Measurements from ENCODE around the gene CGNL1.

Gene CGNL1

GRCh38 chr15:57373882-57374276, 2.4 kb upstream of the CGNL1 start:
- Histone ChIP-seq H3K4me1 (ENCODE audit: control extremely low read depth in 1 of 4, control insufficient read depth in 4 of 4, insufficient read depth in 4 of 4, low read length in 3 of 4) (peaks cover 0 to 13% (median 10%) of the 10 kb centered on the region in 4 experiments), H3K9me3 (ENCODE audit: control extremely low read depth in 1 of 5, control insufficient read depth in 4 of 5, insufficient read depth in 2 of 5, low read depth in 1 of 5, low read length in 4 of 5) (no peaks in the 10 kb centered on the region), H3K27me3 (replicated peaks in 2 of 5; ENCODE audit: control insufficient read depth in 4 of 5, insufficient read depth in 5 of 5, low read length in 4 of 5) (peaks cover 6 to 53% (median 31%) of the 10 kb centered on the region in 5 experiments), H3K4me3 (ENCODE audit: control insufficient read depth in 1 of 7, extremely low read depth in 1 of 7, insufficient read depth in 4 of 7, low read depth in 2 of 7, low read length in 6 of 7) (no peak overlapping the region), H3K36me3 (ENCODE audit: control insufficient read depth in 4 of 4, insufficient read depth in 4 of 4, low read length in 3 of 4) (no peaks in the 10 kb centered on the region), H3K27ac (ENCODE audit: insufficient read depth in 1 of 2, low read depth in 1 of 2, low read length in 2 of 2, poor library complexity in 1 of 2, severe bottlenecking in 2 of 2) (no peak overlapping the region)
- no peak for DNase-seq
- 100% methylated on average over 1 of the region's 1 CpG for WGBS (ENCODE audit: insufficient coverage)
- ChIA-PET CTCF (no interaction called here), POLR2A (no interaction called here)

GRCh38 chr15:57376696-57377477, 582 bp downstream of the CGNL1 start:
- WGBS (ENCODE audit: insufficient coverage), result 13% methylated on average over 42 of the region's 48 CpGs
- peak overlapping the region in 6 of 7 experiments; percentile 32 to 73 (median 62) for H3K4me3 ChIP-seq (ENCODE audit: control insufficient read depth in 1 of 7, extremely low read depth in 1 of 7, insufficient read depth in 4 of 7, low read depth in 2 of 7, low read length in 6 of 7)
- H3K9me3 ChIP-seq (ENCODE audit: control extremely low read depth in 1 of 5, control insufficient read depth in 4 of 5, insufficient read depth in 2 of 5, low read depth in 1 of 5, low read length in 4 of 5), result no peaks in the 10 kb centered on the region
- DNase-seq, result peak in 2 of 3 donors; percentile 11 to 17
- H3K4me1 ChIP-seq (ENCODE audit: control extremely low read depth in 1 of 4, control insufficient read depth in 4 of 4, insufficient read depth in 4 of 4, low read length in 3 of 4), result peaks cover 0 to 13% (median 10%) of the 10 kb centered on the region in 4 experiments
- H3K36me3 ChIP-seq (ENCODE audit: control insufficient read depth in 4 of 4, insufficient read depth in 4 of 4, low read length in 3 of 4), result no peaks in the 10 kb centered on the region
- ChIA-PET POLR2A (no interaction called here), CTCF (interaction anchor here (1.6 kb wide), 1 partner anchor 14 kb away, joined by 4 read pairs; no protein-coding TSS in a partner anchor)
- peaks cover 6 to 55% (median 33%) of the 10 kb centered on the region in 5 experiments for H3K27me3 ChIP-seq (replicated peaks in 2 of 5; ENCODE audit: control insufficient read depth in 4 of 5, insufficient read depth in 5 of 5, low read length in 4 of 5)
- no peak overlapping the region for H3K27ac ChIP-seq (ENCODE audit: insufficient read depth in 1 of 2, low read depth in 1 of 2, low read length in 2 of 2, poor library complexity in 1 of 2, severe bottlenecking in 2 of 2)

- DNase-seq, result no peak
- ChIA-PET POLR2A (no interaction called here), CTCF (interaction anchor here (1.6 kb wide), 1 partner anchor 15 kb away, joined by 4 read pairs; no protein-coding TSS in a partner anchor)
- Histone ChIP-seq H3K4me1 (ENCODE audit: control extremely low read depth in 1 of 4, control insufficient read depth in 4 of 4, insufficient read depth in 4 of 4, low read length in 3 of 4) (peaks cover 0 to 13% (median 10%) of the 10 kb centered on the region in 4 experiments), H3K4me3 (ENCODE audit: control insufficient read depth in 1 of 7, extremely low read depth in 1 of 7, insufficient read depth in 4 of 7, low read depth in 2 of 7, low read length in 6 of 7) (no peak overlapping the region), H3K27me3 (replicated peaks in 2 of 5; ENCODE audit: control insufficient read depth in 4 of 5, insufficient read depth in 5 of 5, low read length in 4 of 5) (peaks cover 6 to 55% (median 33%) of the 10 kb centered on the region in 5 experiments), H3K9me3 (ENCODE audit: control extremely low read depth in 1 of 5, control insufficient read depth in 4 of 5, insufficient read depth in 2 of 5, low read depth in 1 of 5, low read length in 4 of 5) (no peaks in the 10 kb centered on the region), H3K36me3 (ENCODE audit: control insufficient read depth in 4 of 4, insufficient read depth in 4 of 4, low read length in 3 of 4) (no peaks in the 10 kb centered on the region), H3K27ac (ENCODE audit: insufficient read depth in 1 of 2, low read depth in 1 of 2, low read length in 2 of 2, poor library complexity in 1 of 2, severe bottlenecking in 2 of 2) (no peak overlapping the region)
- 90% methylated on average over 4 of the region's 4 CpGs for WGBS (ENCODE audit: insufficient coverage)
Measured at GRCh38 chr15:57377478-57377847, 1.2 kb downstream of the CGNL1 start.

- Histone ChIP-seq H3K27ac (ENCODE audit: insufficient read depth in 1 of 2, low read depth in 1 of 2, low read length in 2 of 2, poor library complexity in 1 of 2, severe bottlenecking in 2 of 2) (no peak overlapping the region), H3K36me3 (ENCODE audit: control insufficient read depth in 4 of 4, insufficient read depth in 4 of 4, low read length in 3 of 4) (no peaks in the 10 kb centered on the region), H3K4me1 (ENCODE audit: control extremely low read depth in 1 of 4, control insufficient read depth in 4 of 4, insufficient read depth in 4 of 4, low read length in 3 of 4) (peaks cover 0 to 13% (median 10%) of the 10 kb centered on the region in 4 experiments), H3K9me3 (ENCODE audit: control extremely low read depth in 1 of 5, control insufficient read depth in 4 of 5, insufficient read depth in 2 of 5, low read depth in 1 of 5, low read length in 4 of 5) (no peaks in the 10 kb centered on the region), H3K4me3 (ENCODE audit: control insufficient read depth in 1 of 7, extremely low read depth in 1 of 7, insufficient read depth in 4 of 7, low read depth in 2 of 7, low read length in 6 of 7) (no peak overlapping the region), H3K27me3 (replicated peaks in 2 of 5; ENCODE audit: control insufficient read depth in 4 of 5, insufficient read depth in 5 of 5, low read length in 4 of 5) (peaks cover 6 to 41% (median 33%) of the 10 kb centered on the region in 5 experiments)
- ChIA-PET POLR2A (no interaction called here), CTCF (no interaction called here)
- no peak for DNase-seq
- WGBS (ENCODE audit: insufficient coverage), result no CpG with 5 or more reads among the region's 3 CpGs
Measured at GRCh38 chr15:57379487-57379886, 3.2 kb downstream of the CGNL1 start.

GRCh38 chr15:57380854-57381253, 4.5 kb downstream of the CGNL1 start:
- no peak overlapping the region for H3K4me3 ChIP-seq (ENCODE audit: control insufficient read depth in 1 of 7, extremely low read depth in 1 of 7, insufficient read depth in 4 of 7, low read depth in 2 of 7, low read length in 6 of 7)
- no peak overlapping the region for H3K27ac ChIP-seq (ENCODE audit: insufficient read depth in 1 of 2, low read depth in 1 of 2, low read length in 2 of 2, poor library complexity in 1 of 2, severe bottlenecking in 2 of 2)
- H3K9me3 ChIP-seq (ENCODE audit: control extremely low read depth in 1 of 5, control insufficient read depth in 4 of 5, insufficient read depth in 2 of 5, low read depth in 1 of 5, low read length in 4 of 5), result no peaks in the 10 kb centered on the region
- POLR2A ChIA-PET, result interaction anchor here (0.5 kb wide), 1 partner anchor 60 kb away, joined by 3 read pairs; no protein-coding TSS in a partner anchor
- peaks cover 0 to 13% (median 10%) of the 10 kb centered on the region in 4 experiments for H3K4me1 ChIP-seq (ENCODE audit: control extremely low read depth in 1 of 4, control insufficient read depth in 4 of 4, insufficient read depth in 4 of 4, low read length in 3 of 4)
- no peak for DNase-seq
- CTCF ChIA-PET, result interaction anchor here (1.4 to 2.1 kb wide), 2 partner anchors 8 to 25 kb away, joined by 3 to 5 read pairs; no protein-coding TSS in a partner anchor
- H3K27me3 ChIP-seq (replicated peaks in 2 of 5; ENCODE audit: control insufficient read depth in 4 of 5, insufficient read depth in 5 of 5, low read length in 4 of 5), result peaks cover 3 to 28% (median 23%) of the 10 kb centered on the region in 5 experiments
- no peaks in the 10 kb centered on the region for H3K36me3 ChIP-seq (ENCODE audit: control insufficient read depth in 4 of 4, insufficient read depth in 4 of 4, low read length in 3 of 4)
- WGBS (ENCODE audit: insufficient coverage), result 93% methylated on average over 1 of the region's 2 CpGs

GRCh38 chr15:57382215-57382614, 5.9 kb downstream of the CGNL1 start:
- ChIA-PET POLR2A (no interaction called here), CTCF (interaction anchor here (2.1 kb wide), 1 partner anchor 10 kb away, joined by 5 read pairs; no protein-coding TSS in a partner anchor)
- DNase-seq, result no peak
- Histone ChIP-seq H3K4me1 (ENCODE audit: control extremely low read depth in 1 of 4, control insufficient read depth in 4 of 4, insufficient read depth in 4 of 4, low read length in 3 of 4) (peaks cover 0 to under 1% (median 0%) of the 10 kb centered on the region in 4 experiments), H3K27me3 (replicated peaks in 2 of 5; ENCODE audit: control insufficient read depth in 4 of 5, insufficient read depth in 5 of 5, low read length in 4 of 5) (peaks cover 3 to 16% (median 14%) of the 10 kb centered on the region in 5 experiments), H3K36me3 (ENCODE audit: control insufficient read depth in 4 of 4, insufficient read depth in 4 of 4, low read length in 3 of 4) (no peaks in the 10 kb centered on the region), H3K27ac (ENCODE audit: insufficient read depth in 1 of 2, low read depth in 1 of 2, low read length in 2 of 2, poor library complexity in 1 of 2, severe bottlenecking in 2 of 2) (no peak overlapping the region), H3K4me3 (ENCODE audit: control insufficient read depth in 1 of 7, extremely low read depth in 1 of 7, insufficient read depth in 4 of 7, low read depth in 2 of 7, low read length in 6 of 7) (no peak overlapping the region), H3K9me3 (ENCODE audit: control extremely low read depth in 1 of 5, control insufficient read depth in 4 of 5, insufficient read depth in 2 of 5, low read depth in 1 of 5, low read length in 4 of 5) (no peaks in the 10 kb centered on the region)
- 97% methylated on average over 4 of the region's 7 CpGs for WGBS (ENCODE audit: insufficient coverage)

- POLR2A ChIA-PET, result no interaction called here
- Histone ChIP-seq H3K4me3 (ENCODE audit: control insufficient read depth in 1 of 7, extremely low read depth in 1 of 7, insufficient read depth in 4 of 7, low read depth in 2 of 7, low read length in 6 of 7) (no peak overlapping the region), H3K9me3 (ENCODE audit: control extremely low read depth in 1 of 5, control insufficient read depth in 4 of 5, insufficient read depth in 2 of 5, low read depth in 1 of 5, low read length in 4 of 5) (no peaks in the 10 kb centered on the region), H3K36me3 (ENCODE audit: control insufficient read depth in 4 of 4, insufficient read depth in 4 of 4, low read length in 3 of 4) (no peaks in the 10 kb centered on the region), H3K4me1 (ENCODE audit: control extremely low read depth in 1 of 4, control insufficient read depth in 4 of 4, insufficient read depth in 4 of 4, low read length in 3 of 4) (no peaks in the 10 kb centered on the region), H3K27me3 (replicated peaks in 2 of 5; ENCODE audit: control insufficient read depth in 4 of 5, insufficient read depth in 5 of 5, low read length in 4 of 5) (peaks cover 1 to 8% (median 7%) of the 10 kb centered on the region in 5 experiments), H3K27ac (ENCODE audit: insufficient read depth in 1 of 2, low read depth in 1 of 2, low read length in 2 of 2, poor library complexity in 1 of 2, severe bottlenecking in 2 of 2) (no peak overlapping the region)
- DNase-seq, result peak; percentile 19 to 66 (median 37)
- no CpG with 5 or more reads among the region's 1 CpG for WGBS (ENCODE audit: insufficient coverage)
- CTCF ChIA-PET, result interaction anchor here (1.0 kb wide), 1 partner anchor 145 kb away, joined by 3 read pairs; no protein-coding TSS in a partner anchor
Measured at GRCh38 chr15:57382969-57383368, 6.7 kb downstream of the CGNL1 start.

All from common myeloid progenitor, CD34-positive (primary cell).